Activated CD4-positive, CD25-positive, alpha-beta regulatory T cell treated with anti-CD3 and anti-CD28 coated beads, Interleukin-2, amount 50 U/mL, for 72 hours (primary cell): ENCODE data around the gene ATOH8.

Experiments used
- DNase-seq: peaks from one replicate; pipeline ENCODE4 v3.0.0; 2021

The ATOH8 gene

DNA sequence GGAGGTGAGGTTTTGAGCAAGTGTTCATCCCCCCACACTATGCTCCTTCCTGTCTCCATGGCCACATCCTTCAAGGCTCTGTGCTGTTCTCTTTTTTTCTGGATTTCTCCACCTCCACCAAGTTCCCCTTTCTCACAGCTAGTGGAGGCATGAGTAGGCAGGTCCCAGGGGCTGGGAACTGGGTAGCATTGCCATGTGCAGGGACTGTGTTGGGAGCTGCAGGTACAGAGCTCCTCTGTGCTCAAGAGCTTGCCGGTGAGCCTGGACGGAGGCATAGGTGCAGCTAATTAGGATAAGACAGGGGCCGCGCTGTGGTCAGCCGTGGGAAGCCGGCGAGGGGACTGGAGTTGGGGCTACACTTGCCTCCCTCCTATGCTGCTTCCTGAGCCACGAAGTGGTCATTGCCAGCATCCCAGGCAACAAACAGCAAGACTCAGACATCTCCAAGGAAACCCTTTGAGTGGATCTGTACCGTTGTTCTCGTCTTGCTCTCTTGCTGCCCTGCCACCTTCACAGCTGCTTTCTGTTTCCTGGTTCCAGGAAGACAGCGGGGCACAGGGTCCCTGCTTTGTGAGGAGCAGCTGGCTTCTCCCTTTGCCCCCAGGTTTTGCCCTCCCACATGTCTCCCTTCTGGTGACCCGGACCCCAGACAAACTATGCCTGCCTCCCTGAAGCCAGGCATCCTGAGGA lies 36.9 kb downstream of the ATOH8 start:
- DNase-seq: no peak

DNA sequence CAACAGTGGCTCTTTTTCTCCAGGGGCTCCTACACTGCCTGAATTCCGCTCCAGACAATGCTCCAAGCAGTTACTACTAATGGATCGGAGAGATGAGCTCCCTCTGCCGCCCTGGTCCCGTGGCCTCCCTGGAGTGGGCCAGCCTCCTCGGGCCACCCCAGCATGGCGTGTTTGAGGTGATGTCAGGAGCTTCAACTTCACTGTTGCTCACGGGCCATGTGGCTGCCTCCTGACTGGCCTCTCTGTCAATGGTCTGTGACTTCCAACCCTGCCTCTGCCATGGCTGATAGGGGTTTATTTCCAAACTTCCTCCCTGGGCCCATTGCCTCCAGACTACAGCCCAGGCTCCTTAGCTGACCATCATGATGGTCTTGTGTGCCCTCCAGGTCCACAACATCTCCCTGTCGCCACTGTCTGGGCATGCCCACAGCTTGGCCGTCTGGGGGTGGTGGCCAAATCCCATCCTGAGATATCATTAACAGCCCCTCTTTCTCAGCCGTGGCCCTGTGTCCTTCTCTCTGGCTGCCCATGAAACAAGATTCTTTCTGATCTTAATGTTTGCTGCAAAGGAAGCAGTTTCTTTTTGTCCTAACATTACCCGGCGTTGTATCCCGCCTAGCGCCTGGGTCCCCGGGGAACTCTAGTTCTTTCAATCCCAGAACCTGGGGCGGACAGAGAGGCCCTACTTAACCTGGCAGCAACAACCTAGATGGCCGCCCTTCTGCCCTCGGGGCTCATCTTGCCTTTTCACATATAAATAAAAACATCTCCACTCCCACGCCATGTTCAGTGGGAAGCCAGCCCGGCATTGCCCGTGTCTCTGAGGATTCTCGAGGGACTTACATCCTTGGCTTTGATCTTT lies 38.1 kb downstream of the ATOH8 start:
- no peak for DNase-seq

DNA sequence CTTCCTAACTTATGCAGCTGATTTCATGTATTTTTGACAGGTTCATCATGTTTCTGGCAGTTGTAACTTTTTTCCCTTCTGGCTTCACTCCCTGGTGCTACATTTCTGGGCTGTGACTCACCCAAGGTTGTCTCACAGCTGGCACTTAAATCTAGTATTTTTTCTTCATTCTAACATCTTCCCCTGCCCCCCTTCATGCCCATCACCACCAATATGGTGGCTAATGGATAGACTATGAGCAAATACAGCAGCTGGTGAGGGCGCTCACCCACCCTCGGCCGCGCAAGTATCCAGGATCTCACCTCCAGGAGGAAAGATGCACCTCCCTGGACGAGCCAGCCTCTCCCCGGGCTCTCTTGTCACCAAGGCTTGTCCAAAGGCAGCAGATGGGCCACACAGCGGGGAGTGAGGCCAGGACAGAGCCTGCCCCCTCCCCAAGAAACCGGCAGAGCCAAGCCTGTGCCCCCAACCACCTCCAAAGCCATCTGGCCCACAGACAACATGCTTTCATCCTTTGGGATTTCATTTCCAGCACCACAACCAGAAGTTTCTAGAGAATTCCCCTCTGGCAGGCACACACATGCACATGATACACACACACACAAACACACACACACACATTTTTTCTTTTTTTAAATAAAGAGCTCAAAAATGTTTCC lies 39.1 kb downstream of the ATOH8 start:
- no peak for DNase-seq

DNA sequence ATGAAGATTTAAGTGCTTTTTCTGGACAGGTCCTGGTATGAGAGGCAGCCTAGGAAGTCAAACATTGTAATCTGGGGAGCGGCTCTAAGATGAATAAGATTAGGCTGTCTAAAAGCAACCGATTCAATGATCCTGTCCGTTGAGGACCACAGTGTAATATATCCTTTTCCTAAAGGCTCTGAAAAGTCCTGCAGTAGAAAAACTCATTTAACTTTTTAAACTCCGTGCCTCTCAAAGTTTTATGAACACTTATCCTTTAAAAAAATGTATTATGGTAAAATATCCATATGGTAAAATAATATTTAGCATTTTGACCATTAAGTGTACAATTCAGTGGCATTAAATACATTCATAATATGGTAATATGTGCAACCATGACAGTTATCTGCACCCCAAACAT lies 39.8 kb downstream of the ATOH8 start:
- no peak for DNase-seq

DNA sequence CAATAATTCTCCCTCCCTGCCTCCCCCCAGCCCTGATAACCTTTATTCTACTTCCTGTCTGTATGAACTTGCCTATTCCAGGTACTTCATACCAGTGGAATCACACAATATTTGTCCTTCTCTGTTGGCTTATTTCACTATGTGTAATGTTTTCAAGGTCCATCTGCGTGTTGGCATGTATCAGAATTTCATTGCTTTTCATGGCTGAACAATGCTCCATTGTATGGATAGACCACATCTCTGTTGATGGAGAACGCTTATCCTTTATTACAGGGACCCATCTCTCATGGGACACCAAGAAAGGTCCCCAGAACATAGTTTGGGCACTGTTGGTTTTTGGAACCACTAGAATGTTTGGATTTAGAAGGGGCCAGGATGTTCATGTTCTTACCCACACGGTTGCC lies 40.2 kb downstream of the ATOH8 start:
- DNase-seq: no peak

DNA sequence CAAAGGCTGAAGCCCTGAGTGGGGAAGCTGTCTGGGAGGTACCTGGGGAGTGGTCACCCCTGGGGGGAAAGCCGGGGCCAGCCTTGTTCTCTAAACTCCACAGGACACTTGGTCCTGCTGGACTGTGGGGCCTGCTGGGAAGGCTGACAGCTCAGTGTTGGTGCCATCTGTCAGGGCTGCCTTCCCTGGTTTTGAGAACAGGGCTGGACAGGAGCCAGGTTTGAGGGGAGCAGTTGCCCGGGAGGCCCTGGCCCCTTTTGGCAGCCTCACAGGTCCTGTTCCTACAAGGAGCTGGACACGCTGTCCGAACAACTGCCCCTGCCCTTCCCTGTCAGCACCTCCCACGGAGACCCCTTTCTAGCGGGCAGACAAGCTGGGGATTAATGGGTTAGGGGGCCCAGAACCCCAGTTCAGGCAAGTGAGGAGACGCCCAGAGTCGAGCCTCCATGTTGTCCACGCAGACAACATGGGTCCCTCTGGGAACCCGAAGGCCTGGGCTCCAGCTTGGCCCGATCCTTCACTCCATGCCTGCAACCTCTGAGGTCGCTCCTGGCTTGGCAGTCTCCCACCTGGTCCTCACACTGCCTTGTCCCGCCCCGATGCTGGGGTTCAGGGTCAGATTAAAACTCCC lies 40.8 kb downstream of the ATOH8 start:
- no peak for DNase-seq

DNA sequence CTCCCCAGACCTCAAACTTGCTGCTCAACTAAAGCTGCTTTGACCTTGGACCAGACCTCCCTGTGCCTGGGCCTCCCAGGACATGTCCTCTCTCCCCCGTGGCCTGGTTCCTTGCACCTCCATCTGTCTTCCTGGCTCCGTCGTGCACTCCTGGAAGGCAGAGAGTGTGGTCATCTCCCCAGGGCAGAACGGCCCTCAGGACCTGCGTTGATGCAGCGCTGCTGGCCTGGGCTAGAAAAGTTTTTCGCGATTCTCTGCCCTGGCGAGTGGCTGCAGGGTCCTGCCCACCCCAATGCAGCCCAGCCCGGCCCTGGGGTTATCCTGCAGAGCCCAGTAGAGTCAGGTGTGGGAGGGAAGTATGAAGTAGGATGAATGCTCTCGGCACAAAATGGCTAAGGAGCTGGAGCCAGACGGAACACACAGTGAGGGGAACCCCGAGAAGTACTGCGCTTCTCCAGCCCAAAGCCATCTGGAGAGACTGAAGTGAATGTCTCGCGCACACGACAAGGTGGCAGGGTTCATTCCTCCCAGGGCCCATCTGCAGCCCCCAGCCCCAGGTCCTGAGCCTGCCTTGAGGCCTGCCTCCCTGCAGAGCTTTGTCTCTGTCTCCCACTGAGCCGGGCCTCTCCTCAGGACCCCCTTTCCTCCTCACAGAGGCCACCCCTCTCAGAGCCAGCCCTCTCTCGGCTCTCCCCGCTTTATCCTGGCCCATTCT lies 41.7 kb downstream of the ATOH8 start:
- DNase-seq: no peak

DNA sequence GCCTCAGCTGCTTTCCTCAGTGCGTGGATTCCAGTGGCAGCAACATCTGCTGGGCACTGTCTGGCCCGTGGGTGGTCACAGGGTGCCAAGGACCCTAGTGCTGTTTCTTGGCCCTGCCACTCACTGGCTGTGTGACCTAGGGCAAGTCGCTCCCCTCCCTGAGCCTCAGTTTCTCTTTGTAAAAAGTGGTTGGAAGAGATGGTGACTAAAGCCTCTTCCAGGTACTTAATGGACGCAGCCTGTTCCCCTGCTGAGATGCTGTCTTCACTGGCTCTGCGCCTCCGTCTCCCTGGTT lies 42.2 kb downstream of the ATOH8 start:
- DNase-seq: no peak

DNA sequence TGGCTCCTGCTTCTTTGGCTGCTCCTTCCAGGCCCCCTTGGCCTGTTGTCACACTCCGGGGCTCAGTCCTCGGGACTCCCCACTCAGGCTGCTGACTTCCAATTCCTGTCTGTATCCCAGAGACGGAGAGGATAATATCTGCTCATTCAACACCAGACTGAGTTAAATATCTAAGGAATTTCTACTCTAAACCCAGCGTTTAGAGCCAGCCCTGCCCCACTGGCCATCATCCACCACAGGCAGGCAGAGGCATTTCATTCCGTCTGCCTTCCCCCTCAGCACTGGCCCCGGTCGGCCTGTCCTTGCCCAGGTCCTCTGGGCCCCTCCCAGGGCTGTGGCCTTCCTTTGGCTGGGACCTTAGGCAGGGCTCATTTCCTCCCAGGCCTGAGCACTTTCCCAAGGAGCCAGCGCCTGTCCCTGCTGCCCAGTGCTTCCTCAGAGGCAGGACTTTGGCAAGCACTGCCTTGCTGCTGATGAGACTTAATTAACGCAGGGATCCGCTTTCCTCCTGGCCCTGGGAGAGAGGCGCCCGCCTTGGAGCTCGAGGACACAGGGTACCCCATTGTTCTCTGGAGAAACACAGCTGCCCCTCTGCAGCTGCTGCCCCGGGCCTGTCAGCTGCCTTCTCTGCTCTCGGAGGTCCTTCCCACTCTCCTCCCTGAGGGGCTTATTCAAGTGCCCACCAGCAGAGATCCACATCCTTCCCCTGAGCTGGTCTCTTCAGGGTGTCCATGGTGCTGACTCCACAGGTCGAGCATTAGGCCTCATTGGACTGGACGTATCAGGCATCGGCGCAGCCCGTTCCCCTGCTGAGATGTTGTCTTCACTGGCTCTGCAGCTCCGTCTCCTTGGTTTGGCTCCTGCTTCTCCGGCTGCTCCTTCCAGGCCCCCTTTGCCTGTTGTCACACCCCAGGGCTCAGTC lies 42.8 kb downstream of the ATOH8 start:
- peak; percentile 17 for DNase-seq

DNA sequence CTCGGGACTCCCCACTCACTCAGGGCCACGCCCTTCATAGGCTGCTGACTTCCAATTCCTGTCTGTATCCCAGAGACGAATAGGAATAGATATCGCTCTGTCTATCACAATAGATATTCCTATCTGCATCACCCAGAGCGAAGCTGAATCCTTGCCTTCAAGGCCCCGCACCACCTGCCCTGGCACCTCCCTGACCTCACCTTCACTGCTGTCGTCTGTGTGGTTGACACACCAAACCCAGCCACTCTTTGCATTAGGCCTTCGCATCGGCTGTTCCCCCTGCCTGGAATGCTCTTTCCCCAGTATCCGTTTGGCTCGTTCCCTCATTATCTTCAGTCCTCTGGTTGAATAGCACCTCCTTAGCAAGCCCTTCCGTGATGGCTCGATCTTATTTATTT lies 43.5 kb downstream of the ATOH8 start:
- DNase-seq: peak; percentile 6

DNA sequence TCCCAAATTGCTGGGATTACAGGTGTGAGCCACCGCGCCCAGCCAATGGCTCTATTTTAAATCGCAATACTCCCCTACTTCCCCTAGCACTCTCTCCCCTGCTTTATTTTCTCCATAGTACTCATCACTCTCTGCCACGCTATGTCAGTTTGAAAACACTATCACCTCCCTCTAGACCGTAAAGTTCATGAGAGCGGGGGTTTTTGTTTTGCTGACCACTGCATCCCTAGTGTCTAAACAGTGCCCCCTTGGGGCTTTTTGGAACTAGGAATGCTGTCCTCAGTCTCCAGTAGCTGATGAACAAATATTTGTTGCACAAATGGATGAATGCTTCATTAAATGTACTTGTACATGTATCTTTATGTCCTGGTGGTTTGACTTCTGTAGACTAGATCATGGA lies 44.1 kb downstream of the ATOH8 start:
- no peak for DNase-seq

DNA sequence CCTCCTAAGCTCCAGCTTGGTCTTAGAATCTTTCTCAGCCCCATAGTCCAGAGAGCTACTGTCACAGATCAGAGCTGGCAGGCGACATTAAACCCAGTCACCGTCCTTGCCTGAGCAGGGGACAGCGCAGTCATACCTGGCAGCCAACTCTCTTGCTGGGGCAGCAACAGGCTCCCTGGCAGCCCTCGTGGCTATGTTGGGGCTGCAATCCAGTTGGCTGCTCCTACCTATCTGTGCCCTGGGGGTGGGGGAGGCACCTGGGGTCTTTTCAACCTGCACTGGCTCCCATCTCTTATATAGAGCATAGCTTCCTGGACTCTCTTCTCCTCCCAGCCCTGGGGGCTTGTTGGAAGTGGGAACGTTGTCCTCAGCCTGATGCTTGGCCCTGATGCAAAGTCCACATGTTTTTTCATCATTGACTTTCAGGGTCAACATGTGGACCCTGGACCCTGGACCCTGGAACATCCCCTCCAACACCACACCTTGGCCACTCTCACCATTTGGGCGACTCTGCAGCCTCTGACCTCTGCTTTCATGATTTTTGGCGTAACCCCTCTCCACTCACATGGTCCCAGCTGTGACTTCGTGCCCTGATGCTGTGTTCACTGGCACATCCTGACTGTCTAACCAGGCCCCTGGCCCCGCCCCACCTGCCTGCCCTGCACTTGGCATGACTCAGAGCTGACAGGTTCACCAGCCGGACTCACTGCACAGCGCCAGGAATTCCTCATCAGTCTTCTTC lies 45.6 kb downstream of the ATOH8 start:
- DNase-seq: peak; percentile 21

DNA sequence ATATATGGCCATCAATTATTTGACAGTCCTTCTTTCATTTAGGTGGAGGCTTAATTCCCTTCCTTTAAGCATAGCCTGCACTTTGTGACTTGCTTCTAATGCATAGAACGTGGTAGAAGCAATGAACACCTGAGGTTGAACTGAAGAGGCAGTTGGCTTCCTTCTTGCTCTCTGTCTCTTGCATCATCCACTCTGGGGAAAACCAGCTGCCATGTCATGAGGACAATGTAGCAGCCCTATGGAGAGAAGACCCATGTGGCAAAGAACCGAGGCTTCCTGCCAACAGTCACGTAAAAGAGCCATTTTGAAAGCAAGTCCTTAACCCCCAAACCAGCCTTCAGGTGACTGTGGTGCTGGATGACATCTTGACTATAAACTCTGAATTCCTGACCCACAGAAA lies 46.8 kb downstream of the ATOH8 start:
- DNase-seq: no peak

DNA sequence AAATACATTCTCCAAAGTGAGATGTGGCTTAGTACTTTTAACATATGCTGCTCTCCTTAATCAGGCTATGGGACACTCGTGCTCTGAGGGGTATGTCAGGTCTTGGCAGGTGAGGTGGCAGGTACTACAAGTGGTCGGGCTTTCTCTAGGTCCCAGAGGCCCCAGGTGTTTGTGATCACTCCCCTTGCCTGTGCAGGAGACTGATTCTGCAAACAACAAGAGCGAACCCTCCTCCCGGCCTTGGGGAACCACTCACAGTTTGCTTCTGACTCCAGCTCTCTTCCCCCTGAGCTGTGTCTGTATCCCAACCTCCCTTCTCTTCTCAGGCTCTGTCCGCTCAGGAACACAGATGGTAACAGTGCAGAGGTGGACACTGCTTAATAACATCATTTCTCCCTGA lies 48.1 kb downstream of the ATOH8 start:
- DNase-seq: no peak

DNA sequence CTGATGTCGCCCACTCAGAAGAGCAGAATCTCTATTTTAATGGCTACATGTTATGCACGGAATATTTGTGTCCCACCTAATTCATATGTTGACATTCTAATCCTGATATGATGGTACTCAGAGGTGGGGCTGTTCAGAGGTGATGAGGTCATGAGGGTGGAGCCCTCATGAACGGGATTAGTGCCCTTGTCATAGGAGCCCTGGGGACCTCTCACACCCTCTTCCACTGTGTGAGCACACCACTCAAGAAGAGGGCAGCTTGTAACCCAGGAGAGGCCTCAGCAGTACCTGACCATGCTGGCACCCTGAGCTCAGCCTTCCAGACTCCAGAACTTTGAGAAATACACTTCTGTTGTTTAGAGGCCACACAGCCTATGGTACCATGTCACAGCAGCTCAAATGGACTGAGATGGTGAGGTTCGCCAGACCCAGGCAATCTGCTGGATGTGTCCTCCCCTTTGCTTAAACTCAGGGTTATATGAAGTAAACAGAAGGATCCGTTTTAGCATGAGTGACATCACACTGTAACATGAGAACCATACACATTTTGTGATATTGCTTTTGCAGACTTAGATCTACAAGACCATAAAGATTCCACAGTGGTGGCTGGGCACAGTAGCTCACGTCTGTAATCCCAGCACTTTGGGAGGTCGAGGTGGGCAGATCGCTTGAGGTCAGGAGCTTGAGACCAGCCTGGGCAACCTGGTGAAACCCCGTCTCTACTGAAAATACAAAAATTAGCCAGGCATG lies 48.7 kb downstream of the ATOH8 start:
- no peak for DNase-seq

DNA sequence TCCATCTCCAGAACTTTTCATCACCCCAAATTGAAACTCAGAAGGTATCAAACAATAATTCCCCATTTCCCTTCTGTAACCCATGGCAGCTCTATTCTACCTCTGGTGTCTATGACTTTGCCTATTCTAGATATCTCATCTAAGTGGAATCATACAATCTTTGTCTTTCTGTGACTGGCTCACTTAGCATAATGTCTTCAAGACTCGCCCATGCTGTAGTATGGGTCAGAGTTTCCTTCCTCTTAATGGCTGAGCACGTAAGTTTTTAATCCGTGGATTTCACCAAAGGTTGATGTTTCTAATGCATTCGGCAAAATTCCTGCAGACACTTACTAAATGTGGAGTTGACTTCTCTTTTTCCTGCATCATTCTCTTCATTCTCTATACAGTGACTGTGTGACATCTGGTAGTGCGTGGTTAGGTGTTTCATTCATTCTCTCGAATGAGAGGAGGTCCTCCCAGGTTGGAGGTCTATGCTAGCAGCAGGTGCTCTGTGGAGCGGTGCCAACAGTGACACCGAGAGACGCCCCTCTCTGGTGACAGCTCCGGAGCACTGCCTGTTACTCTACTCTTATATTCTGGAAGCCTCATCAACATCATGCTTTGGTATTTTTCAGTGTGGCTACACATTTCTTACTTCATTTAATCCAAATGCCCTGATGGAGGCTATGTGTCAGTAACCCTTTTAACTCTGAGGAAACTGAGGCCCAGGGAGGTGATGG lies 50.1 kb downstream of the ATOH8 start:
- DNase-seq: no peak

DNA sequence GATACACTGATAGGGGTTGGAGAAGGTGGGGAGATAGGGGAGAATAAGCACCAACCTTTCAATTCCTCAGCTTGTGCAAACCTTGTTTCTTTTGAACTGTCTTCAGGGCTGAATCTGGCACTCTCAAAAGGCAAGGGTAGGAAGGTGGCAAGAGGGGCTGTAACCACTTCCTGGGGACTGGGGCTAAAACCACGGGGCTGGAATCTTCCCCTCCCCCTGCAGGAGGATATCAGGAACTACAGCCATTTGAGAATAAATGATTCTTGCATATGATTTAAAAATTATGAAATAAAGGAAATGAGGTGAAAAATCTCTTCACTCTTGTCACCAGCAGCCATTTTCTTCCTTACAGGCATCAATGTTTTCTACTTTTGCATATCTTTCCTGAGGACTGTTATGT lies 50.8 kb downstream of the ATOH8 start:
- DNase-seq: no peak

DNA sequence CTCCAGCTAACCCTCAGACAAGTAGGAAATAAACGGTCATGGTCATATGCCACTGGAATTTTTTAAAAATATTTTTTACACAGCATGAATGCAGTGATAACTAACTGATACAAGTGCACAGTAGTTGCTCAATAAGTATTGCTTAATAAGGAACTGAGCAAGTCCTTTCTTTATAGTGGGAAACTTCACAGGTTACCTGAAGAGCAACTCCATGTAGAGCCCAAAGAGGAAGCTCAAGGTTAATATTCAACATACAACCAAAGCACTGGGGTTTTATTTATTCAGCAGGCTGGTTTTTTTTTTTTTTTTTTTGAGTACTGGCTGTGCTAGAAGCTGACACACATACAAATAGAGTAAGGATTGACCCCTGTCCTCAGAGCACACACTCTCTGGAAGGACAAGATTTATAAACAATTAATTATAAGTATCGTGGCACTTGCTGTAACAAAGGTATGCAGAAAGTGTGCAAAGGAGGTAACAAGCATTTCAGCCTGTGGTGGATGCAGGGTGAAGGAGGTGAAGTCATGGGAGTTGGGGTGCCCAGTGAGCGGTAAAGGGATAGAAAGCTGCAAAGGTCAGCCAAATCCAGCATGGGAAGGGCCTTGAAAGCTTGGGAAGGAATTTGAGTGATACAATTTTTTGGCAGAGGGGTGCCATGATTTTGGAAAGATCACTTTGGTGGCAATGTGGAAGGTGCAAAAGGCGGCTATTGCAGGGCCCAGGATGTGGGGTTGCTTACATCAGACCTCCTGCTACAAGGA lies 52.7 kb downstream of the ATOH8 start:
- DNase-seq: no peak

DNA sequence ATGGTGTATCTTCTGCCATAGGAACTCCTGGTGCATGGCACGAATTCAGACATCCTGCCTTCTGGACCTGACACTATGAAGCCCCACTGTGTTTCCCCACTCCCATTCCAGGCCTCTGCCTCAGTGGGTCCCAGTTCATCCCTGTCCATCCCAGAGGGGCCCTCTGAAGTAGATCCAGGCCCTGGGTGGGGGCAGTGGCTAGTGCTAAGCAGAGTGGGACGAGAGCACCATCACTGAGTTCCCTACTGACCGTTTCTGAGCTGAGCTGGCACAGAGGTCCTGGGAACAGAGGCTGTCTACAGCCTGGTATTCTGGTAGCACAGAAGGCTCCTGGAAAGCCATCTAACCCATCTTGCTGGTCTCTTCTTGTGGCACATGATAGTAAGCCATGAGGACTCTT lies 54.0 kb downstream of the ATOH8 start:
- no peak for DNase-seq
